Calu3 (cell line): ENCODE results near the gene NRG2. TPM values are rescaled to one million over a fixed set of nuclear protein-coding genes. Genes with fewer than 3 reads are reported as not detected.
A peak's percentile ranks its signal among the peaks of the same experiment; 100 is the strongest.

Experiments
- BruUV-seq: library from RNA; stranded (reverse); fragments of 400-500 nt; replicated peaks from 2 replicates; lab custom pipeline; 2021; lab: Mats Ljungman, UMichigan
- CTCF ChIA-PET: fragments of 300-600 bp; sonication (Branson Sonifier 250); formaldehyde crosslinking; loops from one replicate; lab custom pipeline; 2022; ENCODE audit warnings: antibody characterized with exemption; lab: Charles Lee
- DNase-seq: peaks from one replicate; pipeline ENCODE4 v3.0.0; 2022
- H3K27ac Mint-ChIP-seq: one replicate; pipeline ENCODE4 v1.8.0; 2022; ENCODE audit warnings: mixed read lengths; ENCODE audit not compliant: unreplicated experiment
- H3K27me3 Mint-ChIP-seq: one replicate; pipeline ENCODE4 v1.8.0; 2022; ENCODE audit warnings: mixed read lengths; ENCODE audit not compliant: unreplicated experiment
- H3K36me3 Mint-ChIP-seq: one replicate; pipeline ENCODE4 v1.8.0; 2022; ENCODE audit warnings: mild to moderate bottlenecking, moderate library complexity, mixed read lengths; ENCODE audit not compliant: insufficient read depth, unreplicated experiment
- H3K4me1 Mint-ChIP-seq: one replicate; pipeline ENCODE4 v1.8.0; 2022; ENCODE audit warnings: mild to moderate bottlenecking, low read depth, mixed read lengths; ENCODE audit not compliant: unreplicated experiment
- H3K4me3 Mint-ChIP-seq: one replicate; pipeline ENCODE4 v1.8.0; 2022; ENCODE audit warnings: mild to moderate bottlenecking, low read depth, moderate library complexity, mixed read lengths; ENCODE audit not compliant: unreplicated experiment
- H3K9me3 Mint-ChIP-seq: one replicate; pipeline ENCODE4 v1.8.0; 2022; ENCODE audit warnings: low read depth, mixed read lengths; ENCODE audit not compliant: unreplicated experiment
- CTCF ChIP-seq: fragments of 200-600 bp; IDR thresholded peaks from one replicate; pipeline ENCODE4 v1.8.0; 2022; ENCODE audit warnings: antibody characterized with exemption; ENCODE audit not compliant: unreplicated experiment
- intact Hi-C: fragments of 100-400 bp; cut with micrococcal nuclease; formaldehyde crosslinking; loops from one replicate; pipeline ENCODE4 v1.10.0; 2022; ENCODE audit not compliant: unreplicated experiment
- total RNA-seq: library from RNA; stranded (reverse); gene quantifications from 2 replicates; pipeline ENCODE4 v1.2.3, GENCODE V29; 2022

The NRG2 gene
- total RNA-seq, 1 experiment from 2014 or later, result 1.4 TPM

GRCh38 chr5:139968547-139969261 is 74.4 kb downstream of the NRG2 start:
- intact Hi-C loops, result loop anchor here (1.0 to 5.0 kb wide), 3 partner anchors 91 to 181 kb away; no protein-coding TSS in a partner anchor
- TF ChIP-seq CTCF, result peak; percentile 100
- H3K4me1 Mint-ChIP-seq, result no peaks in the 10 kb centered on the region

GRCh38 chr5:139967353-139967752 is 75.7 kb downstream of the NRG2 start:
- CTCF ChIA-PET, result interaction anchor here (1.1 to 5.2 kb wide), 2 partner anchors 139 to 180 kb away, joined by 3 to 102 read pairs; no protein-coding TSS in a partner anchor
- no TSS peak for BruUV-seq
- no peak overlapping the region for H3K4me3 Mint-ChIP-seq

More at GRCh38 chr5:139968547-139969261, 74.4 kb downstream of the NRG2 start:
- no peak overlapping the region for H3K4me3 Mint-ChIP-seq
- no TSS peak for BruUV-seq
- no peaks in the 10 kb centered on the region for H3K9me3 Mint-ChIP-seq
- no peak overlapping the region for H3K27ac Mint-ChIP-seq
- CTCF ChIA-PET, result interaction anchor here (0.6 to 5.2 kb wide), 26 partner anchors 12 to 377 kb away, joined by 3 to 102 read pairs (median 4); partner anchors contain the start of gene NRG2
- H3K36me3 Mint-ChIP-seq, result no peaks in the 10 kb centered on the region
- H3K27me3 Mint-ChIP-seq, result peaks cover 71% of the 10 kb centered on the region
- peak; percentile 97 for DNase-seq

GRCh38 chr5:139966856-139967255 is 76.2 kb downstream of the NRG2 start:
- Mint-ChIP-seq H3K4me1 (no peaks in the 10 kb centered on the region), H3K4me3 (no peak overlapping the region), H3K36me3 (no peaks in the 10 kb centered on the region), H3K27ac (no peak overlapping the region), H3K27me3 (peaks cover 81% of the 10 kb centered on the region), H3K9me3 (no peaks in the 10 kb centered on the region)
- CTCF ChIA-PET, result interaction anchor here (1.1 to 5.2 kb wide), 2 partner anchors 139 to 179 kb away, joined by 3 to 102 read pairs; no protein-coding TSS in a partner anchor
- BruUV-seq, result no TSS peak
- intact Hi-C loops, result loop anchor here (5.0 kb wide), 1 partner anchor 90 kb away; no protein-coding TSS in a partner anchor
- DNase-seq, result no peak
- TF ChIP-seq CTCF, result no peak

More at GRCh38 chr5:139967353-139967752, 75.7 kb downstream of the NRG2 start:
- H3K4me1 Mint-ChIP-seq, result no peaks in the 10 kb centered on the region
- H3K27me3 Mint-ChIP-seq, result peaks cover 76% of the 10 kb centered on the region
- H3K27ac Mint-ChIP-seq, result no peak overlapping the region
- intact Hi-C loops, result loop anchor here (5.0 kb wide), 1 partner anchor 90 kb away; no protein-coding TSS in a partner anchor
- H3K36me3 Mint-ChIP-seq, result no peaks in the 10 kb centered on the region
- H3K9me3 Mint-ChIP-seq, result no peaks in the 10 kb centered on the region
- no peak for TF ChIP-seq CTCF
- no peak for DNase-seq

- H3K9me3 Mint-ChIP-seq, result no peaks in the 10 kb centered on the region
Measured at GRCh38 chr5:139964994-139965565, 78.0 kb downstream of the NRG2 start.

More at GRCh38 chr5:139964994-139965565, 78.0 kb downstream of the NRG2 start:
- no peak overlapping the region for H3K27ac Mint-ChIP-seq
- intact Hi-C loops, result loop anchor here (5.0 kb wide), 1 partner anchor 88 kb away; no protein-coding TSS in a partner anchor
- H3K27me3 Mint-ChIP-seq, result peaks cover 75% of the 10 kb centered on the region
- TF ChIP-seq CTCF, result no peak
- H3K36me3 Mint-ChIP-seq, result no peaks in the 10 kb centered on the region
- CTCF ChIA-PET, result interaction anchor here (0.5 to 1.5 kb wide), 2 partner anchors 177 to 405 kb away, joined by 3 to 7 read pairs; no protein-coding TSS in a partner anchor
- H3K4me1 Mint-ChIP-seq, result no peaks in the 10 kb centered on the region
- H3K4me3 Mint-ChIP-seq, result no peak overlapping the region
- BruUV-seq, result no TSS peak
- no peak for DNase-seq
